HFFc6 (cell line): ENCODE results near the gene SMIM28. TPM values are rescaled to one million over a fixed set of nuclear protein-coding genes. Genes with fewer than 3 reads are reported as not detected.
A peak's percentile ranks its signal among the peaks of the same experiment; 100 is the strongest.

Experiments
- DNase-seq: peaks from one replicate; pipeline ENCODE4 v3.0.0-alpha.2; 2018
- H3K27ac Mint-ChIP-seq: 2 replicates; pipeline ENCODE4 v1.8.0; 2020; ENCODE audit warnings: mild to moderate bottlenecking, mixed read lengths
- H3K27me3 Mint-ChIP-seq: 2 replicates; pipeline ENCODE4 v1.8.0; 2021; ENCODE audit warnings: mild to moderate bottlenecking, moderate library complexity, mixed read lengths; ENCODE audit not compliant: insufficient read depth
- H3K36me3 Mint-ChIP-seq: 2 replicates; pipeline ENCODE4 v1.8.0; 2021; ENCODE audit warnings: low read depth, mixed read lengths
- H3K4me1 Mint-ChIP-seq: 2 replicates; pipeline ENCODE4 v1.8.0; 2020; ENCODE audit warnings: low read depth, mixed read lengths
- H3K4me3 Mint-ChIP-seq: 2 replicates; pipeline ENCODE4 v1.8.0; 2020; ENCODE audit warnings: mild to moderate bottlenecking, moderate library complexity, mixed read lengths
- H3K9me3 Mint-ChIP-seq: 2 replicates; pipeline ENCODE4 v1.8.0; 2020; ENCODE audit warnings: mild to moderate bottlenecking, mixed read lengths
- total RNA-seq, 6 experiments: library from RNA; stranded (reverse); fragmentation: NEBNext Ultra II Directional; extraction: Animal tissue kit (Norgen Biotek cat#: 25700); gene quantifications; 2 replicates in 1 of 6; 3 replicates in 5 of 6; pipeline ENCODE4 v1.2.3, GENCODE V29; 2021
- TF ChIP-seq, protein P1 (sequence below): fragments of 200-600 bp; sonication (generic); IDR thresholded peaks from 2 replicates; pipeline ENCODE4 v1.5.0; 2021; ENCODE audit warnings: antibody characterized with exemption, mild to moderate bottlenecking

SMIM28 gene
- total RNA-seq, 6 experiments from 2014 or later, result not detected

DNA sequence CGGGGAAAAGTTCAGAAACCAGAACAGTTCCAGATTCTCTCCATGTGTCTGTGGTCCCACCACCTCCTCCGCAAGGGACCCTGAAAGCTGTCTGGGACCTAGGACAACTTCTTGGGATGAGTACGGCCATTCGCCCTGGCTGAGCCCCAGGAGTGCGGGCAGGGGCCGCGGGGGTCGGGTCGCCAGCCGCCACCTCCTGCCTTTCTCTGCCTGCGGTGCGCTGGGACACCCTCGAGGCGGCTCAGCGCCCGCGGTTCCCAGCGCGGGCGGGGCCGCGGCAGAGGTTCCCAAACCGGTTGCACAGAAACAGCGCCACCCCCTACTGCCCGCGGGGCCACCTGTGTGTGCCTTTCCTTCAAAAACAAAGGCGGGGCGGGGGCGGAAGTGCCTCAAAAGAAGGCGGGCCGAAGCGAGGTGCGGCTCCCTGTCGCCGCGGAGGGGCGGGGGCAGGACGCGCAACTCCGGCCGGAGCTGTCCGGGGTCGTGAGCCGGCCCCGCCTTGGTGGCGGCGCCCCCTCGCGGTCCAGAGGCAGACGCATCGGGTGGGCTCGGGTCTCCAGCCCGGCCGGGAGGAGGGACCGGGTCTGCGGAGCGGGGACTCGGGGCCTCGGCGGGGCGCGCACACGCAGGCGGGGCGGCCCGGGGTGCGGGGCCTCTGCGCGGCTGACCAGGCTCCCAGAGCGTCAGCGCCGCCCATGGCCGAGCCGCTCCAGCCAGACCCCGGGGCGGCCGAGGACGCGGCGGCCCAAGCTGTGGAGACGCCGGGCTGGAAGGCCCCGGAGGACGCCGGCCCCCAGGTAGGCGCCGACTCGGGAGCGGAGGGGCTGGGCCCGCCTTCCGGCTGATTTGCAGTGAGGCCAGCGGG is 26.3 kb downstream of the SMIM28 start, which contains the start of gene HEBP2:
Gene HEBP2, plus strand, starts transcription at position 423 of the 865 bp plus-strand sequence. Its CDS starts 273 bp downstream, at position 696.
- H3K27ac Mint-ChIP-seq, result peak within 1 kb of the TSS; percentile 64
- peak; percentile 67 for DNase-seq
- H3K9me3 Mint-ChIP-seq, result no peaks in the 10 kb centered on the region
- peaks cover 16% of the 10 kb centered on the region for H3K36me3 Mint-ChIP-seq
- peak within 1 kb of the TSS; percentile 90 for H3K4me3 Mint-ChIP-seq
- peaks cover 20% of the 10 kb centered on the region for H3K4me1 Mint-ChIP-seq
- TF ChIP-seq, protein P1, sequence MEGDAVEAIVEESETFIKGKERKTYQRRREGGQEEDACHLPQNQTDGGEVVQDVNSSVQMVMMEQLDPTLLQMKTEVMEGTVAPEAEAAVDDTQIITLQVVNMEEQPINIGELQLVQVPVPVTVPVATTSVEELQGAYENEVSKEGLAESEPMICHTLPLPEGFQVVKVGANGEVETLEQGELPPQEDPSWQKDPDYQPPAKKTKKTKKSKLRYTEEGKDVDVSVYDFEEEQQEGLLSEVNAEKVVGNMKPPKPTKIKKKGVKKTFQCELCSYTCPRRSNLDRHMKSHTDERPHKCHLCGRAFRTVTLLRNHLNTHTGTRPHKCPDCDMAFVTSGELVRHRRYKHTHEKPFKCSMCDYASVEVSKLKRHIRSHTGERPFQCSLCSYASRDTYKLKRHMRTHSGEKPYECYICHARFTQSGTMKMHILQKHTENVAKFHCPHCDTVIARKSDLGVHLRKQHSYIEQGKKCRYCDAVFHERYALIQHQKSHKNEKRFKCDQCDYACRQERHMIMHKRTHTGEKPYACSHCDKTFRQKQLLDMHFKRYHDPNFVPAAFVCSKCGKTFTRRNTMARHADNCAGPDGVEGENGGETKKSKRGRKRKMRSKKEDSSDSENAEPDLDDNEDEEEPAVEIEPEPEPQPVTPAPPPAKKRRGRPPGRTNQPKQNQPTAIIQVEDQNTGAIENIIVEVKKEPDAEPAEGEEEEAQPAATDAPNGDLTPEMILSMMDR, result peak; percentile 81
- no peaks in the 10 kb centered on the region; the same call in 1 of the 2 replicates for H3K27me3 Mint-ChIP-seq

DNA sequence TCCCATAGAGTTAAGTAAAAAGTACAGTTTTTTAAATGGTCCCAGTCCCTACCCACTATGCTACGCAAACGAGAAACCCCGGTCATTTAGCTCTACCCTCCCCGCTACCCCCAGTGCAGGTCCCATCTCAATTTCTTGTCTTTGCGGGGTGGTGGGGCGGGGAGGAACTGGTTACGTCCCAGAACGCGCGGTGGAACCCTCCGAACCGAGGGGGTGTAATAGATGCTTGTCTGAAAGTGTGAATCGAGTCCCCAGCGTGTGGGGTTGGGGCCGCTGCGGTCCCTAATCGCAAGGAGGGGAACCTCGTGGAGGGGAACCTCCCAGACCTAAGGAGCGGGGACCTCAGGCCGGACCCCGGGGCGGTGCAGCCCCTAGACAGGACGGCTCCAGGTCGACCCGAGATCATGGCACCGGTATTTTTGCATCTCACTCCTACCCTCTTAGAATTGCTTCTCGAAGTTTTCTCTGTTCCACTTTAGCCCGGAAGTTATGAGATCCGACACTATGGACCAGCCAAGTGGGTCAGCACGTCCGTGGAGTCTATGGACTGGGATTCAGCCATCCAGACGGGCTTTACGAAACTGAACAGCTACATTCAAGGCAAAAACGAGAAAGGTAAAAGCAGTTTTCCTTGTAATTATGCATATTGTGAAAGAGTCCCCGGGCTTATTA is 27.1 kb downstream of the SMIM28 start:
- Mint-ChIP-seq H3K36me3 (peaks cover 24% of the 10 kb centered on the region), H3K27me3 (no peaks in the 10 kb centered on the region; the same call in 1 of the 2 replicates), H3K4me3 (peak overlapping the region; percentile 90), H3K4me1 (peaks cover 26% of the 10 kb centered on the region), H3K9me3 (no peaks in the 10 kb centered on the region), H3K27ac (peak overlapping the region; percentile 64)
- no peak for DNase-seq
- TF ChIP-seq, protein P1, result no peak

DNA sequence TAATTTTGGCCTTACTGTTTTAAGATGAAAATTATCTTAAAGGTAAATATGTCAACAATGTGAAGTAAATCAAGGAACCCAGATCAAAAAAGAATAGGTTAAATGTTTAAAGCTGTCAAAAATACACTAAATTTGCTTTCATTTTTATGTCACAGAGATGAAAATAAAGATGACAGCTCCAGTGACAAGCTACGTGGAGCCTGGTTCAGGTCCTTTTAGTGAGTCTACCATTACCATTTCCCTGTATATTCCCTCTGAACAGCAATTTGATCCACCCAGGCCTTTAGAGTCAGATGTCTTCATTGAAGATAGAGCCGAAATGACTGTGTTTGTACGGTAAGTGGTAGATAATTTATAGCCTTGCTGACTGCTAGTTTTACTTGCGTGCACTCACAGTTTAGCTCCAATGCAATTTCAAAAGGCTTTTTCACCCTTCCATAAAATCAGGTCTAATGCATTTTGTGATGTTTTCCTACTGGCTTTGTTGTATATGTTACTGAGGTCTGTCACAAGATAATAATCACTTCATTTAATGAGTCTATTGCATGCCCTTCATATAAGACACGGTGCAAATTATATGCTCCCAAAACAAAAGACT is 28.2 kb downstream of the SMIM28 start:
- no peak overlapping the region; the same call in 1 of the 2 replicates for H3K4me3 Mint-ChIP-seq
- H3K27me3 Mint-ChIP-seq, result no peaks in the 10 kb centered on the region; the same call in 1 of the 2 replicates
- TF ChIP-seq, protein P1, result no peak
- no peak for DNase-seq
- peaks cover 28% of the 10 kb centered on the region for H3K36me3 Mint-ChIP-seq
- peaks cover 37% of the 10 kb centered on the region for H3K4me1 Mint-ChIP-seq
- no peak overlapping the region for H3K27ac Mint-ChIP-seq
- H3K9me3 Mint-ChIP-seq, result no peaks in the 10 kb centered on the region

DNA sequence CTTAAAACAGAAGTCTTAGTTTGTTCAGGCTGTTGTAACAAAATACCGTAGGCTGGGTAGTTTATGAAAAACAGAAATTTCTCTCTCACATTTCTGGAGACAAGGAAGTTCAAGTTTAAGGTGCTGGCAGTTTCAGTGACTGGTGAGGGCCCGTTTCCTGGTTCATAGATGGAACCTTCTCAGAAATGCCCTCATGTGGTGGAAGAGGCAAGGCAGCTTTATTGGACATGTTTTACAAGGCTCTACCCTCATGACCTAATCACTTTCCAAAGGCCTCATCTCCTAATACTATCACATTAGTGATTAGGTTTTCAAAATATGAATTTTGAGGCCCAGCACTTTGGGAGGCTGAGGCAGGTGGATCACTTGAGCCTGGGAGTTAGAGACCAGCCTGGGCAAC is 28.7 kb downstream of the SMIM28 start:
- no peaks in the 10 kb centered on the region for H3K9me3 Mint-ChIP-seq
- no peaks in the 10 kb centered on the region; the same call in 1 of the 2 replicates for H3K27me3 Mint-ChIP-seq
- TF ChIP-seq, protein P1, result peak; percentile 17; the same call in 1 of the 2 replicates
- no peak overlapping the region for H3K4me3 Mint-ChIP-seq
- peaks cover 28% of the 10 kb centered on the region for H3K36me3 Mint-ChIP-seq
- no peak for DNase-seq
- H3K27ac Mint-ChIP-seq, result no peak overlapping the region
- H3K4me1 Mint-ChIP-seq, result peaks cover 42% of the 10 kb centered on the region

DNA sequence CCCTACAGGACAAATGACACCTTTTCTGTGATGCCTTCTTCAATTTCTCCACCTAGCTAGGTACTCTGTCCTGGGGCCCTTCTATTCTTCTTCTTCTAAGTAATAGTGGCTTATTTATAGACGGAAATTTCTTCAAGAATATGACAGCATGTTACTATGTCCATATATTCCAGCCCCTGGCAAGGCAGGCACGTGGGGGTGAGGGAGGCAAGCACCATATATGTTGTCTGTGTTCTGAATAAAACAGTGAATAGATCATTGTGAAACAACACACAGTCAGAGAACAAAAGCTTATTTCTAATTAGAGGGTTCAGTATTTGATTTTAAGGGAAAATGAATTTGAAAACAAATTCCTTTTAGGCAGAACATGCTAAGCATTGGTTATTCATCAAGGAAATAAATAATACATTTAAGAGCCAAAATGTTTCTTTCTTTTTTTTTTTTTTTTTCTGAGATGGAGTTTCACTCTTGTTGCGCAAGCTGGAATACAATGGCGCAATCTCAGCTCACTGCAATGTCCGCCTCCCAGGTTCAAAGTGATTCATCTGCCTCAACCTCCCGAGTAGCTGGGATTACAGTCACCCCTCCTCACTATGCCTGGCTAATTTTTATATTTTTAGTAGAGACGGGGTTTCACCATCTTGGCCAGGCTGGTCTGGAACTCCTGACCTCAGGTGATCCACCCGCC is 32.5 kb downstream of the SMIM28 start:
- Mint-ChIP-seq H3K36me3 (peaks cover 43% of the 10 kb centered on the region), H3K4me3 (peak overlapping the region; percentile 66), H3K27ac (peak overlapping the region; percentile 83), H3K9me3 (no peaks in the 10 kb centered on the region), H3K4me1 (peaks cover 40% of the 10 kb centered on the region), H3K27me3 (no peaks in the 10 kb centered on the region)
- TF ChIP-seq, protein P1, result no peak
- peak; percentile 39 for DNase-seq
